ENCODE data around the gene FOCAD. TPM values are rescaled to one million over a fixed set of nuclear protein-coding genes. Genes with fewer than 3 reads are reported as not detected.

Gene FOCAD
- total RNA-seq, 1 experiment from 2014 or later, result 43.3 TPM

GRCh38 chr9:20906326-20906725 is 222.3 kb downstream of the FOCAD start:
- H3K4me1 ChIP-seq (ENCODE audit: insufficient read depth, low read length), result no peaks in the 10 kb centered on the region
- no peaks in the 10 kb centered on the region for H3K4me1 Mint-ChIP-seq
- H3K18ac ChIP-seq (ENCODE audit: insufficient read length, low read depth, low read length), result no peak overlapping the region
- no peaks in the 10 kb centered on the region for H3K9me3 ChIP-seq (ENCODE audit: control insufficient read depth, low read depth, low read length)
- no peaks in the 10 kb centered on the region for H3K23me2 ChIP-seq (ENCODE audit: insufficient read length, low read depth, low read length, poor library complexity, severe bottlenecking)
- H3K27me3 Mint-ChIP-seq (ENCODE audit: low read depth), result no peaks in the 10 kb centered on the region
- WGBS (ENCODE audit: extremely low coverage, insufficient read length, low lambda C conversion rate), result no CpG with 5 or more reads among the region's 1 CpG
- H3T11ph ChIP-seq (ENCODE audit: low read length), result no peak overlapping the region
- TF ChIP-seq CTCF (conservative IDR thresholded peaks at IDR 0.05), result no peak
- no peaks in the 10 kb centered on the region for H3K27me3 ChIP-seq (ENCODE audit: insufficient read depth, low read length)
- H2BK5ac ChIP-seq (ENCODE audit: insufficient read length, low read length), result no peak overlapping the region
- no peak overlapping the region for H2BK20ac ChIP-seq (ENCODE audit: low read depth, low read length, poor library complexity, severe bottlenecking)
- H3K4me3 Mint-ChIP-seq, result no peak overlapping the region
- H3K79me1 ChIP-seq (ENCODE audit: insufficient read depth, low read depth, low read length, poor library complexity, severe bottlenecking), result no peaks in the 10 kb centered on the region
- no peak overlapping the region for H4K5ac ChIP-seq (ENCODE audit: insufficient read length, low read depth, low read length)
- H3K56ac ChIP-seq (ENCODE audit: insufficient read length, low read depth, low read length), result no peak overlapping the region
- no peak overlapping the region for H2AK5ac ChIP-seq (ENCODE audit: insufficient read length, low read length)
- no peak overlapping the region for H4K8ac ChIP-seq (replicated peaks; ENCODE audit: insufficient read length, low read depth, low read length)
- H3K36me3 Mint-ChIP-seq (ENCODE audit: insufficient read depth in 1 of 3, low read depth in 3 of 3), result no peaks in the 10 kb centered on the region
- H2BK120ac ChIP-seq (ENCODE audit: low read depth, low read length, poor library complexity, severe bottlenecking), result no peak overlapping the region
- no peak for DNase-seq
- no peak overlapping the region for H2BK15ac ChIP-seq (ENCODE audit: low read depth, low read length)
- no peak overlapping the region for H3K23ac ChIP-seq (ENCODE audit: insufficient read length, low read depth, low read length)
- H2AFZ ChIP-seq (ENCODE audit: low read length), result no peak overlapping the region
- H3K4ac ChIP-seq (ENCODE audit: low read depth, low read length), result no peak overlapping the region
- H3K79me2 ChIP-seq (ENCODE audit: insufficient read depth, low read length), result no peaks in the 10 kb centered on the region
- H2BK12ac ChIP-seq (ENCODE audit: insufficient read length, low read depth, low read length), result no peak overlapping the region
- no peaks in the 10 kb centered on the region for H3K9me3 Mint-ChIP-seq
- no peak overlapping the region for H3K4me2 ChIP-seq (ENCODE audit: insufficient read depth, insufficient read length, low read length)
- H4K91ac ChIP-seq (ENCODE audit: insufficient read length, low read depth, low read length), result no peak overlapping the region
- no peaks in the 10 kb centered on the region for H4K20me1 ChIP-seq (ENCODE audit: control insufficient read depth, insufficient read depth, insufficient read length)
- H3K14ac ChIP-seq (ENCODE audit: insufficient read depth, low read length), result no peak overlapping the region
- no peak overlapping the region for H3K27ac ChIP-seq (ENCODE audit: insufficient read length, low read depth, low read length)
- H3K9ac ChIP-seq (ENCODE audit: extremely low read depth, insufficient read length, low read length), result no peak overlapping the region
- no peak overlapping the region for H3K27ac Mint-ChIP-seq
